Measurements from ENCODE around the gene MLLT10.

MLLT10 gene

DNA sequence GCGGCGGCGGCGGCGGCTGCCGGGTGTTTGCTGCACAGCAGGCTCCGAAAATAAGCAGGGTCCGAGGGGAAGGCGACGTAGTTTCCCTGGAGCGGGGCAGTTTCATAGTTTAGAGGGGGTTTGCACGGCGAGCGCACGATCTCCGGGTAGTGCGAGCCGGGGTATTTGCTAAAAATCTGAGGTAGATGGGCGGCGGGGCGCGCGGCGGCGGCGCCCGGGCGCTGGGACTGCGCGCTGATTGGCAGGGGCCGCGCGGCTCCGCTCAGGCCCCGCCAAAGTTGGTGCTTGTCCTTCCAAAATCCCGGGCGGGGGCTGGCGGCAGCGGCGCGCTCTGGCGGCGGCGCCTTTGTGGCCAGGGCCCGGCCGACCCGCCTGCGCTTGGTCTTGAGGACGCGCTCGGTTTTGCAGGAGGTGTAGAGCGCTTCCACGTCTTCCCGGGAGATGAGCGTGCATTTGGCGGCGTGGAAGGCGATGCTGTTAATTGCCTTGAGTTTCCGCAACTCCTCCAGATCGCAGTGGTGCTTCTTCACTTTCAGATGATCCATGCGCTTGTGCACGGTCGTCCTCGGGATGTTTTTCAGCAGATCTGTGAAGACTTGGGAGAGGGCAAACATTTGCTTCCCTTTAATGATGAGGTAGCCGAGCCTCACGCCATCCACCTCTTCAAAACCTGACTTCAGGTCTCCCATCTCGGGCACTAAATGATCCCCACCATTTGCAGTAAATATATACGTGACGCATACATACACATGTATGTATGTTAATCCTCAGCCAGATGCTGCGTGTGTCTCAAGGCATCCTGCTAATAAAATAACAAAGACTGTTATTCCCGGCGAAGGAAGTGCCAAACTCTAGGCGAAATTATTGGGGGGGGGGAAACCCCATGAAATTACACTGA, 16.6 kb upstream of the MLLT10 start:
- no peak for DNase-seq (ENCODE audit: low read depth)

DNA sequence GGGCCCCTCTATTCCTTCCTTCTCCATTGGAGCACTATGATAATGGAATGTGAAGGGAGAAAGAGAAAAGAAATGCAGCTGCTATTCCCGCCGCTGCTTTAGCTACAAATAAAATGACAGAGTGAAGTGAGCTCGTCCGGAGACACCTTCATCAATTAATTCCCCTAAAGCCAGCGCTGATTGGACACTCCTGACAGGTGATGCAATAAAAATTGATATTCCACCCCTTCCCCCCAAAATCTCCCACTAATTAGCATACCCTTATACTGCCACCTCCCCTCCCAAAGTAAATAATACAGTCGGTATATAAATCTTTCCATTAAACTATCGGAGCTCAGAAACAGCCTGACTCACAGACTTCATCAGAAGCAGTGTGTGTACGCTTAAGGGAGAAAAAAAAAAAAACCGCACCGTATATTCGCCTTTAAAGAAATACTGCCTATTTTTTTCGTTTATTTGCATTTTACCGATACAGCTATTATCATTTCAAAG, 15.8 kb upstream of the MLLT10 start:
- DNase-seq (ENCODE audit: low read depth) = no peak

DNA sequence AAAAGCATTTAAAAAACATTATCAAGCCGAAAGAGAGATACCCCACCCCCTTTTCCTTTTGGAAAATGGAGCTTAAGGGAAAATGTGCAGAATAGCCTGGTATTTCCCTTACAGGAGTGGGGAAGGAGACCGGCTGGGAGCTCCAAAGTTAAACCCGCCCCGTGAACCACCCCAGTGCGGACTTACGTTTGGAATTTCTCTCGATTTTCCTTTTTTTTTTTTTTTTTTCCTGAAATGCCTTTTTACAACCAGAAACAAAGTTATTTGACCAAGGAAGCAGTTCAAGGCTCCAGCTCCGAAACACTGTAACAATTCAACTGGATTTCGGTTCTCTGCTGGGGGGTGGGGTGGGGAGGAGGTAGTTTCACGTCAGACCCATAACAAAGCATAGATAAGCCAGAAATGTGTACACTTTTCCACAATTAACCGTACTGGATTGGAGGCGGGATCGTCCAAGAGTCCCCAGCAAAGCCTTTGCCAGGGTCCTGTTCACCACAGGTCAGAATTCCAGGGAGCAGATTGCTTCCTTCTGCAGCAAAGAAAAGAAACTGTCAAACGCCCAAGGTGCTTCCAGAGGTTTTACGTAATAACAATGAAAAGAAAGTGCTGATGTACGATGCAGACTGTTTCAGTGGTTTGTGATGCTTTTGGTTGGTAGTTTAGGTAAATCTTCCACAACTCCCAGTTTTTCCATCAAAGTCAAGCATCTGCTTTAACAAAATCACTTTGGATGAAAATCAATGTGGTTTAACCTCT, 15.2 kb upstream of the MLLT10 start:
- no peak for DNase-seq (ENCODE audit: low read depth)

DNA sequence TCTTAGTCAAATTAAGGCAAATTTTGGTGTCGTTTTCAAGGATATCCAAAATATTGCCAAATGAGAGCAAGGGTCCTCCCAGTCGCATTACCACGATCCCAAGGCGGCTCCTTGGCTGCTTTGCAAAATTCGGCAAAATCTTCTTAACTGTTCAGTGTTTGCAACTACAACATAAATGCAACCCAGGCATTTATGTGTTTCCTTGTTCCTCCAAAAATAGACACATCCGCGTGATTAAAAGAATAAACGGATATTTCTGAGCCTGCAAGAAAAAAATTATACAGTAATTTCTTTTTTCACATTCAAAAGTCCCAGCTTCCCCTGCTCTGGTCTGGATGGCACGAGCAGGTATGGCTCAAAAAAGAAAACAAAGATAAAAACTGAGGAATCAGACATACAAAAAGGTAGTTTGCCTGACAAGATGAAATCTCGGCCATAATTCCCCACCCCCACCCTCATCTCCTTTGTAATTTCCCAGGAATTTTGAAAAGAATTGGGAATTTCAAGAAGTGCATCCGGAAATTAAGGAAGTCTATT, 14.6 kb upstream of the MLLT10 start:
- no peak for DNase-seq (ENCODE audit: low read depth)

DNA sequence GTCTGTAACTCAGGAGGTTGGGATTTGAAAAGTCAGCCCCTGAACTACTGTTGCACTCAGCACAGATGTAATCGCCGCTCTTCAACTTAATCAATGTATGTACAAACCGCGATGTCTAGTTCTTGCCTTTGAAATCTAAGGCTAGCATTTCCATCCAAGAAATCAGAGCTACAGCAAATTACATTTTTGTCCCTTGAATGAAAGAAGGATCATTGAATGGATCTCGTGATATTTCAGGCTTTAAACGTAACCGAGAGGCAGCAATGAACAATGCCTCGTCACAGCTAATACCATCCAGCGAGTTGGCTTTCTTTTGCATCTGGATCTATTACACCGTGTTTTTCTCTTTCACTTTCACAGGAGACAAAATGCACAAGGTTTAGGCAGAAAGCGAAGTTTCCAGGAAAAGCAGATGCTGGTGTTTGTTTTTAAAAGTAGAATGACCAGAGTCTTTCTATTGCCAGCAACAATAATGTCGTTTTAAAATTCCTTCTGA, 14.0 kb upstream of the MLLT10 start:
- no peak for DNase-seq (ENCODE audit: low read depth)

DNA sequence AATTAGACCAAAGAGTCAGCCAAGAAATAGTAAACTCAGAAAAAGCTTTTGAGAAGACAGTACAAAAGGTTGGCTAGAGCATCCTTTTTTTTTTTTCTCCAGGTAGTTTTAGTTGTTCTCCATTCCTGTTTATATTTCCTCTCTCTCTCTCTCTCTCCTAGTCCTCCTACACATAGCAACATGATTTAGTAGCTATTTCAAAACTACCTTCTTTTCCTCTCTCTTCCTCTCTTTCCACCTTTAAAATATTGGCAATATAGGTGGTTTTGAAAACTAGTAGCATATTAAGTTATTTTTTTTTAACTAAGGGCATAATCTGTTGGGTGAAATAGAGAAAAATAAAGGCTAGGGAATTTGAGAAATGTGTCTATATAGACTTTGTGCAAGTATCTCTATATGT, 13.5 kb upstream of the MLLT10 start:
- no peak for DNase-seq (ENCODE audit: low read depth)

DNA sequence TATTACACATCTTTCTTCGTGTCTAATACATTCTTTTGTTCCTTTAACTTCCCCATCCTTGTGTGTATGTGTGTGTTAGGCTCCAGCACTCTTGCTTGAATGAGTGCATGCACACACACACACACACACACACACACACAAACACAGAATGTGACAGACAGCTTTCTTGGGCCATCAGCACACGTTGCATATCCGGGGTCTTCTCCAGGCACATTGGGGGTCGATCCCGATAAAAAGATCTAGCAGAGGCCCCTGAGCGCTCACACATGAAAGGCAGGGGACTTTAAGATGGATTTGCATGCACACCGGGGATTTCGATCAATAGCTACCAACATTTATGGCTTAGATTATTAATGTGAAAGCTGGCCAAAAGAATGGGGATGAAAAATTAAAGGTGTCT, 13.1 kb upstream of the MLLT10 start:
- no peak for DNase-seq (ENCODE audit: low read depth)

DNA sequence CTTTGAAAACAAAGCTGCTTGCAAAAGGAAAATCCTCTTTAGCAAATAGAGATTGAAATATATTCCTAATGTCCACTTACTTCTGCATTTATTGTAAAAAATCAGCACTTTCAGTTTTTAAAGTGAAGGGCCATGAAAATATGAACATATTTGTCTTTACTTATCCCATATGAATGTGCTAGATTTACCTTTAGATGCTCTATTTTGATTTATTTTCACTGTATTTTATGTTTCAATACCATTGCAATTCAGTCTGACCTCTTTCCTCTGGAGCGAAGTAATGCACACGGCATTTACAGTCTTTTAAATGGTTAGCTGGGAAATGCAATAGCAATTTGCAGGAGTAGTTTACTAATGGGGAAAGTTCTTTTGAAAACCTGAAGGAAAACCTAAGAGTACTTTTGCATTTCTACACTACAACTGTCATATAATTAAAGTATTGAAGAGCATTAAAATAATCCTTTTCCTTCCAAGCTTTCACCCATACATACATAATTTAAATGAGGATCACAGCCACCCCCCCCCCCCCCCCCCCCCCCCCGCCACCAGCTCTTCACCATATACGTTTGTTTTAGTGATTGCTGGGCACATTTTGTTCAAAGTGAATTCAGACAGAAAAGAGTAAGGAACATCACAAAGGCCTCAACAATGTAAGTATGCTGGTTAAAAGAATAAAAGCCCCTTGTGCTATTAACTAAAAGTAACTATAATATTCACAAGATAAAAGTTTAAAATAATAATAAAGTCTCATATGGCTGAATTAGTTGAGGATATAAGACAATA, 12.1 kb upstream of the MLLT10 start:
- DNase-seq (ENCODE audit: low read depth) = no peak

DNA sequence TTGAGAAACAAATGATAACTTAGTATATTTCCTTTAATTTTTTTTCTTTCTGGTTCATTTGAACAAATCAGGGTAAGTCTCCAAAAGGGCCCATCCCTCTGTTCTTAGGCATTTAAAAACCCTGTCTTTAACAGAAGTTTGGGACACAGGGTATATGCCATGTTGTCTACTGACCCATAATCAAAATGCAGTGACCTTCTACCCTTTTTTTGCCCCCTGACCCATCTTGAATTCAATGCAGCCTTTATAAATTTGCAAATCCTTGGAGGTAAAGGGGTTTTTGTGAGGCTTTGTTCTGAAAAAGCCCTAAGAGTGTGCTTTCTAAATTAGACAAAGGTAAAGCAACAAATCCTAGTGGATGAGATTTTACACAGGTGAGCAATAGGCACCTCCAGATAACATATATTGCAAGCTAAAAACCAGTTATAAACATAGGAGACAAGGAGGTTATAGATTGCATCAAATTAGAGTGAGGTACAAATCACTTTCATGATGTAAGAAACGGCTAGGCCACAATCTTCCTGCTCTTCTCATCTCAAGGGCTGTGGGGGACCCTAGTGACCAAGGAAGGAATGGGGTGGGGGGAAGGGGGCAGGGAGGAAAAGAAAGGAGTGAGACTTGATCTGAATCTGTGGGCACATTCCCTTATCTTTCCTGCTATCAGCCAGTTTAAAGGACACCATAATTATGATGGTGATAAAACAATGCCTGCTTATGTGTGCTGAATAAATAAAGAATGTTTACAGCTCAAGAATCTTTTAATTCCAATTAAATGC, 11.2 kb upstream of the MLLT10 start:
- no peak for DNase-seq (ENCODE audit: low read depth)

DNA sequence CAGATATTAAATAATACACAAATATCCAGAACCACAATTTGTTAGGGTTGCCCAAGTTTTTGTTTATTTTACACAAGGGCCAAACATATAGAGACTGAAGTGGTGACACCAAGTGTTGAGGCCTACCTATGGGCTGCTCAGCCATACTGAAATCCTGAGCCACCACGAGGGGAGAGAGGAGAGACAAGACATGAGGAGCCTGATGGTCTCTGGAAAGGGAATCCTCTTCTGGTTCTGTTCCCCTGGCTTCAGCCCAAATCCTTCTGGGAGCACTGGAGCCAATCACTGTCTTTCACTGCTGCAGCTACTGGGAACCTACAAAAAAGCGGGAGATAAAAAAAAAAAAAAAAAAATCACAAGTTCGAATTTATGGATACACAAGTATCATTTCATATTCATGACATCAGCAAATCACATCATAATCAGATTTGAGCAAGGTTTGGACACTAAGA, 10.4 kb upstream of the MLLT10 start:
- no peak for DNase-seq (ENCODE audit: low read depth)

DNA sequence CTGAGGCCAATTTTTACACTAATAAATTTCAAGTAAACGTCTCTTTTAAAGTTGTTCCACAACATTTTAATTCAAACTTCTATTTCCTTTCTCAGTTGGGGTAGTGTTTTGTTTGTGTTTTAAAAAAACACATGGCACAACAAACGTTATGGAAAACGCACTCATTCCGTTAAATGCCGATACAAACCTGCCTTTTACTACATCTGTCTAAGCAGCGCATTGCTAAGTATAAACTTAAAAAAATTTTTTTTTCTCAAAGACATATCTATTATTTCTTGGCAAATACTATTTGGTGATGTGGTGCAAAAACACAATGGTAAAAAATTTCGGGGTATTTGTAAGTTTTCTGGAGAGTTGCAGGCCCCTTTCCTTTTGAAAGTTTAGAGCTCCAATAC, 9.9 kb upstream of the MLLT10 start:
- DNase-seq (ENCODE audit: low read depth) = no peak

DNA sequence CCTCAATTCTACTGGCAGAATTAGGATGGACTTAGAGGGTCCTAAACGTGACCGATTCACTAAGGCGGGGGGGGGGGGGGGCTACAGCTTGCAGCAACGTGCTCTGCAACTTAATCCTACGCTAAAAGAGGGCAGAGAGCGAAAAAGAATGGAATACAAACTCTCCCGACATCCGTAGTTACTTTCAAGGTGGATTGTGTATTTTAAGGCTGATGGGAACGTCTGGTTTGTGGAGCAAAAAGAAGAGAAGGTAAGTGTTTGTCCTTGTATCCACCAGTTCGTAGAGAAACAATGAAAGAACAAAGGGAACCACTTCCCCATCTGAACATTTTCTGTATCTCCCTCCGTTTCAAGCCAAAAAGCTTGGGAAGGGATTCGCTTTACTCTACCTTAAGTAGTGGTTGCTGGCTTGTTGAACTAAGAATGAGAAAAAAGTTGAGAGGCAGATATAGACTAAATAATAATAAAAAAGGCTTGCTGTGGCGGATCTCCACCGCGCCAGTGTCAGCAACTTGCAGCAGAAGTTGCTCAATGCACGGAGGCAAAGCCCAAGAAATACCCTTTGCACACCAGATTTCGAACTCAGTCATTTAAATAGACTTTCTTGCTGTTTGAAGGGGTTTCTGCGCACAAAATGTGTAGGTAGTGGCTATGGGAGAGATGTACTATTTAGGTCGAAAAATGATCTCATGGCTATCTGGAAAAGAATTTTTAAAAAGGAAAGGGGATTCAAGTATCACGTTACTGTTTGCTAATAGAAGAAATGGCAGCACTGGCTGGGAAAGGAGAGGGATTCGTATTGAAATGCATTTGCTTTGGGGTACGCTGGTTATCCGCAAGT, 9.3 kb upstream of the MLLT10 start:
- no peak for DNase-seq (ENCODE audit: low read depth)

DNA sequence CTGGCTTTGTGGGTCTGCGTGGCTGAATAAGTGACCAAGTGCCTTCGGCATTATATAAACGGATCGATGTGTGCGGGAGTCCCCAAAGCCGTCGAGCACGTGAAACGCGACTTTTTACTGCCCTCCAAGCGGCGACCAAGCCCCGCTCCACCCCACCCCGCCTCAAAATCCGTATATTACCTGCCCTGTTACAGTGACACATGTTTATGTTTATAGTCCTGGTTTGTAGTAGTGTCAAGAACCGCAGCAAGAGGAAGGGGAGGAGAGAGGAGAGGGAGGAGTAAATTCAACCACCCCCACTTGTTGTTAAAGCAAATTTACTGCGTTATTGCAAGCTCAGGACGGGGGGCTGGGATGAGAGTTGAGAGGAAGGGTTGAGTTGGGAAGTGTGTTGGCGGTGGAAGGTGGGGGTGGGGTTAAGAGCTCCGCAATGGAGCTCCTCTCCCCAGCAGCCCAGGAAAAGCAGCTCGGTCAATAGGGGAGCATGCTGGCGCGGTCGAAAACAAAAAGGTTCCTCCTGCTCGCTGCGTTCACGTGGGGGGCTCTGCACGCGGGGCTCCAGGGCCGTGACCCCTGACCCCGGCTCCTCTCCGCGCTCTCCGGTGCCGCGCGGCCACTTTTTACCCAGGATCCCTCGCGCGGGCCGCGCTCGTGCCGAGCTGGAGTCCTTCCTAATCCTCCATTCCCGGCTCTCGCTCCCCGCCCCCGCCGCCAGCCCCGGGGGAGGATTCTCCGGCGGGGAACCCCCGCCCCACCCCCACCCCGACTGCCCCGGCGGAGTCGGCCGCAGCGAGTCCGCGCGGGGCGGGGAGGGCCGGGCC, 8.5 kb upstream of the MLLT10 start, which contains the start of gene SKIDA1:
Gene SKIDA1, minus strand, starts transcription at position 316 of the 821 bp plus-strand sequence. CDS start 7,860 bp downstream, outside the sequence.
- no peak for DNase-seq (ENCODE audit: low read depth)

DNA sequence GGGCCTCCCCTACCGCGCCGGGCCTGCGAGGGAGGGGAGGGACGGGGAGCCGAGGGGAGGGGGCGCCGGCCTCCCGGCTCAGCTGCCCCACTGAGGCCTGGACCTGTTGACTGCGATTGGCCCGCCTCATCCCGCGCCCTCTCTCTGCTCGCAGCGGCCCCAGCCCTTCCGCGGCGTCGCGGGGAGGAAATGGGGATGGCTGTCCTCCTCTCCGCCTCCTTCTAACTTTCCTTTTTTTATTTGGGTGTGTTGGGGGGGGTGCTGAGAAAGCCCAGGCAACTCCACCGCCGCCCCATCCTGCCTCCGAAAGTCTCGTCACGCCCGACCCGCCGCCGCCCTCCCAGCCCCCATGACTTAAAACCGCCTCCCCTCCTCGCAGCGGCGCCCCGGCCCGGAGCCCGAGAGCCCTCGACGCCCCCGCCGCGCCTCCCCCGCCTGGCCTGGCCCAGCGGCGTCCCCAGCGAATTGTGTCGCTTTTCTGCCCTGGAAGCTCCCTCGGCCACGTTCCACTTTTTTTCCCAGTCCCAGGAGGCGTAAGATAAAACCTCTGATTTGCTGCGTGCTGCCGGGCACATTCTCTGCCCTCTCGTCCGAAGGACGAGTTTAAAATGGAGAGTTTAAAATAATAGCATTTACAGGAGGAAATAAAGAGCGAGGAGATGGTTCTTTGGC, 7.7 kb upstream of the MLLT10 start:
- DNase-seq (ENCODE audit: low read depth) = no peak

DNA sequence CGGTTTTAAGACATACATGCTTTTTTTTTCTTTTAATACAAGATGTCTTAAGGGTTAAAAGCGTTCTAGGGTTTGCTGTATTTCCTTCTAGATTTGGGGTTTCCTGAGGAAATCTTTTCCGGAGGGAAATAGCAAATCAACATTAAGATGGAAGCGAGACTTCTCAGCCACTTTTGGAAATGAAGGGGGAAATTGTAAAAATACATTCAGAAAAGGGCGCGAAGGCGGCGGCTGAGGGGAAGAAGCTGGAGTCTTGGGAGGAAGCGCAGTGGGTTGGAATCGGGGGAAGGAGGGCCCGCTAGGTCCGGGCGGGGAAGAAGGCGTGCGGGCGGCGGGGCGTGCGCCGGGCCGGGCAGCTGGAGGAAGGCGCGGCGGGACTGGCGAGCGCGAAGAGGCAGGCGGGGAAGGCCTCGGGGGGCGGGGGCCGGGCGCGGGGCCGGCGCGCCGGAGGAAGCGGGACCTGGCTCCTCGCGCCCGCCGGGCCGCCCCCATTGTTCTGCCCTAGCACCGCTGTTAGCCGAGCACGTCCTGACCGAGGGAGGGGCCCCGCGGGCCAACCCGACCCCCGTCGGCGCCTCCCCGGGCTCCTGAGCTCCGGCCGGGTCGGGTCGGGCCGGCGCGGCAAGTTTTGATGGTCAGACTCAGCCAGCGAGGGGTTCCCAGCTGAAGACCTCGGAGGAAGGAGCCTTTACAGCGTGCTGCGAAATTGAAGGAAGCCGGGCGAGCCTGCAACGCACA, 7.0 kb upstream of the MLLT10 start:
- no peak for DNase-seq (ENCODE audit: low read depth)

DNA sequence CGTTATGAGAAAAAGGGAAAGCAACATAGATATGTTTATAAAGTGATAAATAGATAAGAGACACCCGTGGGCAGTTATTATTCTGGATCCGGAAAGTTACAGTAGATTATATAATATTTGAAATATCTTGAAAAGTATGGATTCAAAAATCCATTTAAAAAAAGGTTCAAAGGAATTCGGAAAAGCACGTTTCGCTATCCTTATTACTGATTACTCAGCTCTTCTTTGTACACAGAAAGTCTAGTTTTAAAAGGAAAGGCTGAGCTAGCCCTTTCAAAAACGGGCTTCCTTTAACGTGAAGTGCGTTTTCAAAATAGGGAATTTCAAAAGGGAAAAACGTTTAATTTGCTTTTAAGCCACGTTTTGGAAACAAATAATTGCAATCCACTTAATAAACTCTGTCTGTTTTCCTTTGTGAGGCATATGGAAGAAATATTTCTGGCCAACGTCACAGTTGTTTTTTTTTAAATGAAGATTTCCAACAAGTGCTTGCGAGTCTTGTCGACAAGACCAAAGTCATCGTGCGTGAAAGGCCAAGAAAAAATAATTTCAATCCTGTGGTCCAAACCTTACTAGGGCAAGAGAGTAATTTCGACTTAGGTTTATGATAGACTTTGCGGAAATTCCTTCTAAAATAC, 6.3 kb upstream of the MLLT10 start:
- DNase-seq (ENCODE audit: low read depth) = no peak
